Pancreas (tissue), 10 donors: Measurements from ENCODE around the gene EGFR. TPM values are rescaled to one million over a fixed set of nuclear protein-coding genes. Genes with fewer than 3 reads are reported as not detected.

ENCODE experiments used
- ATAC-seq, 4 donors: fragments of 200-7000 bp; cut with Tn5 transposase; one replicate each; pipeline versions ENCODE4 v1.8.0 to v1.9.1; 2020; ENCODE audit warnings: mild to moderate bottlenecking in 4 of 4, moderate library complexity in 4 of 4
- DNase-seq, 6 donors: peaks; one replicate each; pipeline ENCODE4 v3.0.0-alpha.2; 2020
- FAIRE-seq: peaks from 2 replicates; lab custom pipeline; 2012; peaks lifted over from hg19 to GRCh38; lab: Jason Lieb, UNC
- H3K27ac ChIP-seq, 4 donors: fragments of 200-600 bp; sonication (generic); 1 replicate in 3 of 4; 2 replicates in 1 of 4; pipeline versions ENCODE4 v1.5.0 to v1.8.0; 2020
- H3K27me3 ChIP-seq, 4 donors: fragments of 200-600 bp; one replicate each; pipeline ENCODE4 v1.8.0; 2021
- H3K36me3 ChIP-seq, 3 donors: fragments of 200-600 bp; sonication (generic) in 1 of 3; one replicate each; pipeline versions ENCODE4 v1.5.0 to v1.8.0; 2020 to 2021
- H3K4me1 ChIP-seq, 3 donors: fragments of 200-600 bp; one replicate each; pipeline ENCODE4 v1.8.0; 2021
- H3K4me3 ChIP-seq, 4 donors: fragments of 200-600 bp; sonication (generic) in 2 of 4; one replicate each; pipeline versions ENCODE4 v1.5.0 to v1.8.0; 2020 to 2021
- H3K9me3 ChIP-seq, 4 donors: fragments of 200-600 bp; one replicate each; pipeline ENCODE4 v1.8.0; 2021
- WGBS, 2 donors: extraction: QIAGEN DNeasy Blood & Tissue Kit; methylation state at CpG; one replicate each; pipeline ENCODE4 v1.1.7; 2013; 5-methylcytosine and 5-hydroxymethylcytosine counted together
- intact Hi-C, 3 donors: fragments of 100-400 bp; cut with DNase I; formaldehyde crosslinking; loops; one replicate each; pipeline versions ENCODE4 v1.11.1 to v1.14.2; 2022
- polyA plus RNA-seq, 2 donors: library from polyadenylated mRNA; stranded (reverse); fragments of 200-250 nt; gene quantifications; one replicate each; pipeline ENCODE4 v1.2.3, GENCODE V29; 2013
- total RNA-seq, 6 donors: library from RNA; stranded (reverse); fragmentation: NEBNext Ultra II Directional in 4 of 6; extraction: Animal tissue kit (Norgen Biotek cat#: 25700) in 4 of 6; gene quantifications; one replicate each; pipeline versions ENCODE4 v1.2.1 to v1.2.4, GENCODE V29; 2021 to 2023
- TF ChIP-seq, protein P1 (sequence below), 4 donors: fragments of 200-600 bp; sonication (generic) in 3 of 4; IDR thresholded peaks; one replicate each; pipeline versions ENCODE4 v1.5.0 to v1.8.0; 2021; ENCODE audit warnings: antibody characterized with exemption in 4 of 4
- donor health status: healthy with polysubstance abuse.
- donor health status: DM: no; HTN: no; CAD: no; lungs with moderate emphysema.
- donor health status: DM: no; HTN: no; CAD: no.
- donor health status: control.
- donor health status: control.
- donor health status: Bipolar disorder and iron deficiency.
- donor health status: DM: yes; HTN: yes; CAD: no.
- donor health status: DM: no; HTN: no; CAD: no.
- donor health status: DM: no; HTN: no; CAD: no.
- donor health status: DM: yes; HTN: yes; CAD: no.

EGFR gene
- total and polyA plus RNA-seq, 8 donors = 5.5 to 38.8 (median 30.3) TPM

DNA sequence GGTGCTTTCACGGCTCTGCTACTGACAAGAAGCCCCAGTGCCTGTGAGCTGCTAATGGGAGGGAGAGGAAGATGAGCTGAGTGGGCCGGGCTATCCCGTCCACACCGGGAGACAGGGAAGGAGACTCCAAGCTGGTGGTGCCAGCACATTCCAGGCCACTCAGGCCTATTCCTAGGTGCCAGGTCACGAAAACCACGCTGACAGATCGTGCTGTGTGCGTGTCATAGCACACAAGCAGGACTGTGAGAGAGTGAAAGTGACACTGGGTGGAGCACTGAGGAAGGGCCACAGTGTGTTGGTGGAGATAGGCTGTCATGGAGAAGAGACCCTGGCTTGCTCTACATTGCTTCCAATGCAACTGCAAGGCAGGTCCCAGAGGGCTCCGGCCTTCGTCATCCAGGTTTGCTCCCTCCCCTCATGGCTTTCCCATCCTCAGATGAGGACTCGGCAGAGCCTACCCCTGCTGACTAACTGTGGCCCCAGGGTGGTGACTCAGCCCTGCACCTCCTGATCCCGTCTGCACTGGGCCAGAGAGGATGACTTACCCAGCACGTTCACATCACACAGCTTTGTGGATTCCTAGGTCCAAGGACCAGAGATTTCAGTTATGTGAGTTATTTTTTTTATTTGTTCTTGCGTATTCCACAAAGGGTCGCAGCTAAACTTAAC lies 167.3 kb downstream of the EGFR start:
- Histone ChIP-seq H3K36me3 (peaks cover 0 to 31% (median 0%) of the 10 kb centered on the region in 3 donors), H3K4me1 (peaks cover 0 to 10% (median 0%) of the 10 kb centered on the region in 3 donors), H3K27me3 (no peaks in the 10 kb centered on the region), H3K27ac (no peak overlapping the region), H3K9me3 (no peaks in the 10 kb centered on the region), H3K4me3 (no peak overlapping the region)
- ATAC-seq (peak in 3 of 4 donors; percentile 24 to 59 (median 37)), FAIRE-seq (no peak), DNase-seq (no peak)
- 93 to 95% methylated on average over 15 of the region's 15 CpGs for WGBS, 2 donors
- intact Hi-C loops = no loop called here
- TF ChIP-seq, protein P1, sequence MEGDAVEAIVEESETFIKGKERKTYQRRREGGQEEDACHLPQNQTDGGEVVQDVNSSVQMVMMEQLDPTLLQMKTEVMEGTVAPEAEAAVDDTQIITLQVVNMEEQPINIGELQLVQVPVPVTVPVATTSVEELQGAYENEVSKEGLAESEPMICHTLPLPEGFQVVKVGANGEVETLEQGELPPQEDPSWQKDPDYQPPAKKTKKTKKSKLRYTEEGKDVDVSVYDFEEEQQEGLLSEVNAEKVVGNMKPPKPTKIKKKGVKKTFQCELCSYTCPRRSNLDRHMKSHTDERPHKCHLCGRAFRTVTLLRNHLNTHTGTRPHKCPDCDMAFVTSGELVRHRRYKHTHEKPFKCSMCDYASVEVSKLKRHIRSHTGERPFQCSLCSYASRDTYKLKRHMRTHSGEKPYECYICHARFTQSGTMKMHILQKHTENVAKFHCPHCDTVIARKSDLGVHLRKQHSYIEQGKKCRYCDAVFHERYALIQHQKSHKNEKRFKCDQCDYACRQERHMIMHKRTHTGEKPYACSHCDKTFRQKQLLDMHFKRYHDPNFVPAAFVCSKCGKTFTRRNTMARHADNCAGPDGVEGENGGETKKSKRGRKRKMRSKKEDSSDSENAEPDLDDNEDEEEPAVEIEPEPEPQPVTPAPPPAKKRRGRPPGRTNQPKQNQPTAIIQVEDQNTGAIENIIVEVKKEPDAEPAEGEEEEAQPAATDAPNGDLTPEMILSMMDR (IDR thresholded peaks at IDR 0.05) = no peak

DNA sequence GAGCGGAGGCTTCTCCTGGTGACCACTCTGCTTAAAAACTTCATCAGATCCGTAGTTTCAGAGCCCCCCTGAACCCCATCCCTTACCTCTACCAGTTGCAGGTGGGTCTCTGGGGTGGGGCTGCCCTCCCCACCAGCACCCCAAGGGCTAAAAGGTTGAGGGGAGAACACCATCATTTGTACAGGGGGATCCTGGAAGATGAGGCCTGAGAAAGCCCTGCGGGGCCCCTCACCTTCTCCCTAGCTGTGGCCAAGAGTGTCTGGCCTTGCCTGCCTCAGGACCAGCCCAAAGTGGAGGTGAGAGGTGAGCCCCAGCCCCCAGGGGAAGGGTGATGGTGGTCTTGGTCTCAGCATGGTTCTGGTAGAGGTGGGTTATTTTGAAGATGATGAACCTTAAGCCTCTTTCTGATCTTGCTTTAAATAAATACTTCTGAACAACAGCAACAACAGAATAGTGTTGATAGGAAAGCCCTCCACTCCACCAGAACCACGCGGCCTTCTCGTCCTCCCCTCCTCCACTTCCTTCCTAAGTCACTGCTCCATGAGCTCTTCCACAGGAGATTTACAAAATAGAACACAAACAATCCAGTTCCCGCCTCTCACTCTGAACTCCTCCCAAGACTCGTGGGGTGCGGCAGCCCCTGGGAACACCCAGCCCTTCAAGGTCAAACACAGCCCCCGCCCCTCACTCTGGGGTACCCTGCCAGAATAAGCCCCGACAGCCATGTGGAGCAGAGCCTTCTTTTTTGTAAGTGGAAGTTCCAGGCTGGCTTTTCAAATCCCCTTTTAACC lies 169.1 kb downstream of the EGFR start:
- Histone ChIP-seq H3K4me1 (peaks cover 0 to 10% (median 0%) of the 10 kb centered on the region in 3 donors), H3K27me3 (no peaks in the 10 kb centered on the region), H3K27ac (no peak overlapping the region), H3K9me3 (no peaks in the 10 kb centered on the region), H3K4me3 (no peak overlapping the region), H3K36me3 (peaks cover 0 to 31% (median 0%) of the 10 kb centered on the region in 3 donors)
- WGBS, 2 donors = 44 to 51% methylated on average over 11 of the region's 11 CpGs
- TF ChIP-seq, protein P1 (IDR thresholded peaks at IDR 0.05) = no peak
- intact Hi-C loops = no loop called here
- ATAC-seq (peak in 3 of 4 donors; percentile 15 to 45 (median 42)), FAIRE-seq (no peak), DNase-seq (no peak)

DNA sequence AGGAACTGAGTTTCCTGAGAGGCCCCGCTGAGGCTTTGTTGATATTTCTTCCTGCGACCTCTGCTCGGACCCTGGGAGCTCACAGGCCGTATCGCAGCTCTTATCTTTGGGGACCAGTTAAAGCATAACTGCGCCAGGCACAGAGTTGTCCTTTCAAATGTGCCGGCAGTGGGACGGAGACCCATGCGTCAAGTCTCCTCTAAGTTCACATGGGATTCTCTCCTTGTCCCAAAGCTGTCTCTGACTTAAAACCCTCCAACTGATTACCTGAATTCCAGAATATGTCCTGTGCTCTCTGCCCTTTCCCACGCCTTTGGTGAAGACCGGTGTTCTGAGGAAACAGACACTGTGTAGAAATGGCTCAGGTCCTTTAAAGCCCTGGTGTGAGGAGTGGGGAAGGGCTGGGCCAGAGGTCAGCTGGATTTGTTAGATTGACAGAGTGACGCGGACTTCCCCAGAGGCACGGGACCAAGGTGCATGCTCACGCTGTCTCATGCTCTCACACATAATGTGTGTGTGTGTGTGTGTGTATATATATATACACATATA lies 169.8 kb downstream of the EGFR start:
- WGBS, 2 donors = 21 to 44% methylated on average over 15 of the region's 15 CpGs
- FAIRE-seq (no peak), ATAC-seq (peak in 2 of 4 donors; percentile 49 to 56), DNase-seq (no peak)
- H3K36me3 ChIP-seq = peaks cover 0 to 29% (median 0%) of the 10 kb centered on the region in 3 donors
- TF ChIP-seq, protein P1 (IDR thresholded peaks at IDR 0.05) = no peak
- peaks cover 0 to 10% (median 0%) of the 10 kb centered on the region in 3 donors for H3K4me1 ChIP-seq
- no peak overlapping the region for H3K27ac ChIP-seq
- no peaks in the 10 kb centered on the region for H3K27me3 ChIP-seq
- no peak overlapping the region for H3K4me3 ChIP-seq
- no peaks in the 10 kb centered on the region for H3K9me3 ChIP-seq
- intact Hi-C loops = no loop called here

DNA sequence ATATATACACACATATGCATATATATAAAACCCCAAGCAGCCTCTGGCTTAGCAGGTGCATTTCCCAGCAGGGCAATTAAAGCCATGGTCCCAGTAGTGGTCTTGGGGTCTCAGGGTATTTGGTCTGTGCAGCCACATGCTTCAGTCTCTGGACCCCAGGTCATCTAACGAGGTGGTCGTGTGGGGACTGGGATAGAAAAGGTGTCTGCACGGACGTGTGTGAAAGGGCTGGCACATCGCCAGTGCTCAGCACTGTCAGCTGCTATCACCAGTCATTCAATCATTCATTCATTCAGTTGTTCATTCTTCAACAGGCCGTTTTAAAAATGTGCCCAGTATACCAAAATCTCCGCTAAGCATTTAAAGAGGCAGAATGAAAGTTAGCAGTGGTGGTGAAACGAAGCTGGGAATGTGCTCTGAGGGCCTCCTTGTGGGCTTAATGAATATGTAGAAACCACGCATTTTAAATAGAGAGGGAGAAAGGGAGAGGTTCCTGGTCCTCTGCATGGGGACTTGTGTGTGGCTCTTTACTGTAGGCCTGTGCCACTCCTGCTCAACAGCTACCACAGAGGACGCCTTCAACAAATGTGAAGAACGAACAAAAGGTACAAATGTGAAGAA lies 170.4 kb downstream of the EGFR start:
- no peak for ATAC-seq
- WGBS, 2 donors = 71 to 72% methylated on average over 11 of the region's 11 CpGs
- H3K36me3 ChIP-seq = peaks cover 0 to 31% (median 0%) of the 10 kb centered on the region in 3 donors
- H3K4me3 ChIP-seq = no peak overlapping the region
- TF ChIP-seq, protein P1 (IDR thresholded peaks at IDR 0.05) = no peak
- intact Hi-C loops = no loop called here
- H3K27me3 ChIP-seq = no peaks in the 10 kb centered on the region
- H3K9me3 ChIP-seq = no peaks in the 10 kb centered on the region
- no peak overlapping the region for H3K27ac ChIP-seq
- H3K4me1 ChIP-seq = peaks cover 0 to 10% (median 0%) of the 10 kb centered on the region in 3 donors
- FAIRE-seq = no peak
- DNase-seq = no peak
